SIG-M5 (cell line): ENCODE results near the gene MIB2.
"Not testable (repeated sequence)": the region's sequence is repeated elsewhere in the genome, so short reads cannot be mapped to it uniquely, and the experiment has no call there.

Experiments used
- DNase-seq: peaks from one replicate; lab custom pipeline; 2025; lab: John Stamatoyannopoulos, UW

Gene MIB2

DNA sequence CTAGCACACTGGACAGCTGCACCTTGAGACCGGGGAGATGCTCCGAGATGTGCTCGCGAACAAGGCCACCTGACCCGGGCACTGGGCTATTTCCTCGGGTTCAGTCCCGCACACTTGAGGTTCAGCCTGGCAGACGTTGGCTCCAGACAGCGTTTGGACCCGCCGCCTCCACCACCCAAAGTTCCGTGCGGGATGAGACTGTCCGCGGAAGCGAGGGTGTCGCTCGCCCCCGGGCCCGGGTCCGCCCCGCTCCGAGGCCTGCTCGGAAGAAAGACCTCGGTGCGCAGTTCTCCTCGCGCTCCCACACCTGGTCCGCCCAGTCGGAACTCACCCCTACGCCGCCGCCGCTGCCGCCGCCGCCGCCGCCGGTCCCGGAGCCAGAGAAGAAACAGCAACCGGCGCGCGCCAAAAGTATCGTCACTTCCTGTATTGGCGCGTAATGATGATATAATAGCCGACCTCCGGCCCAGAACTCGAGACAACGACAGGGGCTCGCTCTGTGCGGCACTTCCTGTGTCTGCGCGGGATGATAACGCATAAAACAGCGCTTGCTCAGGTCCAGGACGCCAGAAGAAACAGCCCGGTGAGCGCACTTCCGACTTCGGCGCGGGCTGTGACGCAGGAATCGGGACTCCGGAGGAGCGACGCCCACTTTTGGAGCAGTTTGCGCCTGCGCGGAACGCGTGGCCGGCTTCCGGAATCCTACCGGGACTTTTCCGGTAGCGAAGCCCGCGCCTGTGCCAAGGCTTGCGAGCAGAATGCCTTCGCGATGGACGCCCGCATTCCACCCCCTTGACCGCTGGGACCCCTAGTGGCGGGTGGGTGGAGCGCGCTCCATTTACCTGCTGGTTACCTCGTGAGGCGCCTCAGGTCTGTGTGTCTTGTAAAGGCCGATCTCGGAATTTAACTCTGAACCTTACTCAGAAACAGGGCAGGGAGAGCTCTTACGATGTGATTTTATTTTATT, 43.6 kb downstream of the MIB2 start, which contains the start of gene CDK11B:
Gene CDK11B (minus strand): TSS at position 422 of the 967 bp plus-strand sequence. CDS start 1,519 bp downstream, outside the sequence.
- DNase-seq, result peak; percentile 44

DNA sequence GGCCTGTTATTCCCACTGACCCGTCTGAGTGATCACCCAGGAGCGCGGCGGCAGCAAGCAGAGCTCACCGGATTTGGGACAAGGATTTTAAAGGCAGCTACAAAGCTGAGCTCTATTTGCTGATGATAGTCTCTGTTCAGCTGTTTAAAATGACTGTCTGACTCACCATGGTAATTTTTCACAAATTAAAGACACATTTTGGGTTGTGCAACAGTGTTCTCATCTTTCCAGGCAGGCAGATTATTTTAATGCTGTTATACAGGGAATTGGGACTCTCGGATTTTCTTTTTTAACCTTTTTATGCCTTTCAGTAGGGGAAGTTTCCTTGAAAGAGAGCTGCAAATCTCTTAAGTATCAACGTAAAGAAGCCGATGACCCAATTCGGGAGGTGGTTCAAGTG, 47.1 kb downstream of the MIB2 start:
- DNase-seq, result not testable (repeated sequence)

DNA sequence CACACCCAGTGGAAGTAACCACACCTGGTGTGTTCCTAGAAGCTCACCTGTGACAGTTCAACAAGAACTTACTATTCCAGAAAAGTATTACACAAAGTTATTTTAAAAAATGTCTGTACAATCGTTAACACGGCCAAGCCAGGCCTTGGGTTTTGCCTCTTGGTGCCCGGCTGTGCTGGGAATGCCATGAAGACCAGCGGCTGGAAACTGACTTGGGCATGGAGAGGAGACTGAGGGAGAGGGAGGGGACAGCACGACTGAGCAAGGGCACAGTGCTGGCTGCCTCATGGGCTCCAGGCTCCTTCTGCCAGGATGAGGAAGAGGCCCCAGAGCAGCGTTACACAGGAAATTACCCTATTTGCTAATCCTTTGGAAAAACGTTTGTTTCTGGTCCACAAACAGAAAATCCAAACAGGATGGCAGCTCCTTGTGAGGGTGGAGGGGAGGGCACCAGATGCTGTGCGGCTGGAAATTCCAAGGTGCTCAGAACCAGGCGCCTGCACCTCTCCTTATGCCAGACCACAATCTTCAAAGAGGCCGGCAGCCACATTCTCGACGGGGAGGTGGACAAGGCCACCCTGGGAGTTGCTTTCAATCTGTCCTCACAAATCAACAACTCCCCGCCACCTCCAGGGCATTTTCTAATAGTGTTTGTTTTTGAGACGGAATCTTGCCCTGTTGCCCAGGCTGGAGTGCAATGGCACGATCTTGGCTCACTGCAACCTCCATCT, 47.7 kb downstream of the MIB2 start:
- not testable (repeated sequence) for DNase-seq

DNA sequence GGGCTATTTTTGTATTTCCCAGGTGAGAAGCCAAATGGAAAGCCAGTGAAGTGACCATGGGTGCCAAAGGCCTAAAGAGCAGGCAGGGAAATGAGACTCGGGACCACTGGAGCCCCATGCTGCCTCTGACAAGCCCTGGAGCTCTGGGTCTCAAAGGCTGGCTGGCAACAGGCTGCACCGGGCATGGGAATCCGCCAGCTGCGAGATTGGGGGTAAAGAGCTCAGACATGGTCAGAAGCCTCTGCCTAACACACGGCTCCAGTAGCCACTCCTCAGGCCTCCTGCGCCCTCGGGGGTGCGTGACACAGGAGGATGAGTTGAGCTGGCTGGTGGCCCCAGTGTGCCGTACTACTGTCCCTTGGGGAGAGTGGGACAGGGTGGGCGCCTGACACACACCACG, 49.0 kb downstream of the MIB2 start:
- not testable (repeated sequence) for DNase-seq

DNA sequence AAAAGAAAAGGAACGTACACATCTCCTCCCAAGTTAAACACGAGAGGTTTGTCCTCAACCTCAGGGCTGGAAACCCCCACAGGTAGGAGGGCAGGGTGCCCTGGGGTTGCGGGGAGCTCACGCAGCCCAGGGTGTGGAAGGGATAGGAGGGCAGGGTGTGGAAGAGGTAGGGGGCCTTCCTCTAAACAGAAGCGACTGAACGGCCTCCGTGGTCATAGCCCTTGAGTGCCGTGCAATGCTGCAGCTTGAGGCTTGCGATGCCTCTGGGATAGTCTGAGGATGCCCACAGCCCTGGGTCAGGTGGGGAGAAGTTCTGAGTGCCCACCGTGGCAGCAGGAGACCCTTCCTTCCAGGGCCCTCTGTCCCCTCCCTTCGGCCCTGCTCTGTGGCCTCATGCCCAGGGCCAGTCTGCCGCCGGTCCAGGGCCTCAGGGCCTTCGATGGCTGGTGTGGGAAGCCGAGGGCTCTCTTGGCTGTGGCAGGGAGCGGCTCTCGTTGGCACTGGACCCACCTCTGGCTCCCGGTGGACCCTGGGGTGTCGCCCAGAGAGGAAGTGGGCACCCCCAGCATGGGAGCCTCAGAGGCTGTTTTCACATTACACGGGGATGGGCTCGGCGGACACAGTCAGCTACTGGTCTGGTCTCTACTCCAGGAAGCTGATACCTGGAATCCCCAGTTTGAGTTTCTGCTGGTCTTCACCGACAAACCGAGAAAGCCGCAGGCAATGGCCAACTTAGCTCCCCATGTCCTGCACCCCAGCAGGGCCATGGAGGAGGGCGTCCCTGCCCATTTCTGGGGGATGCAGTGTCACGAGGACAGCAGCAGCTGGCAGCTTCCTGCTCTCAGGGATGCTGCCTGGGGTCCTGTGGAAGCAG, 49.9 kb downstream of the MIB2 start:
- no peak for DNase-seq

DNA sequence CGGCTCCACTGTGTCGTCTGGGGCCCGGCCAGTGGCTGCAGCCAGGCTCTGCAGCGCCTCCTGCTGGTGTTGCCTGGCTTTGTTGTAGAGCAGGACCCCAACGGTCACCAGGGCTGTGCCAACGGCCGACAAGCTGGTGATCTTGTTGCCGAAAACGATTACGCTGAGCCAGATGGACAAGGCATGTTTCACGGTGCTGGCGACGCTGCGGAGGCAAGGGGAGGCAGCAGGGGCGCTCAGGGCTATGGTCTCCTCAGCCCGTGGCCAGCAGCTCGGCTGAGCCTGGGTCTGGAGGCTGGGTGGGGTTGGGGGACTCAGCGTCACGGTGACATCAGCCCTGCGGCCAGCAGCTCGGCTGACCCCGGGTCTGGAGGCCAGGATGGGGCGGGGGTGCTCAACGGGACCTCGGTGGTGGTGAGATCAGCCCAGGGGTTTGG, 50.5 kb downstream of the MIB2 start:
- no peak for DNase-seq

DNA sequence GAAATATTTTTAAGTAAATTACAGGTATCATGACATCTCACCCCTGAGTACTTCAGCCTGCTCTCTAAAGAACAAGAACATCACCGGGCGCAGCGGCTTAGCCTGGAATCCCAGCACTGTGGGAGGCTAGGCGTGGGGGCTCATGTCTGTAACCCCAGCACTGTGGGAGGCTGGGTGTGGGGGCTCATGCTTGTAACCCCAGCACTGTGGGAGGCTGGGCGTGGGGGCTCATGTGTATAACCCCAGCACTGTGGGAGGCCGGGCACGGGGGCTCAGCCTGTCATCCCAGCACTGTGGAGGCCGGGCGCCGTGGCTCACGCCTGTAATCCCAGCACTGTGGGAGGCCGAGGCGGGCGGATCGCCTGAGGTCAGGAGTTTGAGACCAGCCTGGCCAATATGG, 51.2 kb downstream of the MIB2 start:
- DNase-seq, result no peak

DNA sequence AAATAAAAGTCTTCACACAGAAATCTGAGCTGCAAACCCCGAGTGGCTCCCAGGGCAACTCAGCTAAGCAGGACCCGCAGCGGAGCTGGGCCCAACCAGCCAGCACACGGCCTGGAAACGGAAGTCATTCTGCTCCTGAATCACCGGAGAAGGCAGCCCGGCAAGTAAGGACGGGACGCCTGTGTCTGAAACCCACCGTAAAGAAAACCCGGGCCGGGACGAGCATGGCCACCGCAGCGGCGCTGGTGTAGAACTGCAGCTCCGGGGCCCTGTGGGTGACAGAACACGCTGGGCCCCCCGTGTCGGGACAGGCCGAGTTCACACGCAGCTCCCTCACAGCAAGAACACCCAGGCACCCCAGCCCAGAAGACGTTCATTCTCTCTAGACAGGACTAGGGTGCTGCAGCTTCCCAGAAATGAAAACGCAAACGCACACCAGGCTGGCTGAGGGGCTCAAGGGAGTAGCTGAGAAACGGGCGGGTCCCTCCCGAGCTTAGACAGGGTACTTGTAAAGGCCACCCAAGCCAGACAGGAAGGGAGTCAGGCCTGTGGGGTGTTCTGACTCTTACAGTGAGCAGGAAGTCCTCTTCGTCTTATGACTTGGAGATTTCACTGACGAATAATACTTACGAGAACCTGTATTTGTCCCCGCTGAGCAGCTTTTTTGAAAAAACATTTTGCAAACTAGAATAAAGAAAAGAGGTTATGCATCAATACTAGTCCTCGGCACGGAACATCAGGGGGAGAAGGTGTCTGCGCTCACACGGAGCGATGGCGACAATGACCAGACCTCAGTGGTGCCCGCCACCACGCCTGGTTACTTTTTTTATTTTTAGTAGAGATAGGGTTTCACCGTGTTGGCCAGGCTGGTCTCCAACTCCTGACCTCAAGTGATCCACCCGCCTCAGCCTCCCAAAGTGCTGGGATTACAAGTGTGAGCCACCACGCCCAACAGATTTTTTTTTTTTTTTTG, 54.5 kb downstream of the MIB2 start:
- DNase-seq, result no peak

DNA sequence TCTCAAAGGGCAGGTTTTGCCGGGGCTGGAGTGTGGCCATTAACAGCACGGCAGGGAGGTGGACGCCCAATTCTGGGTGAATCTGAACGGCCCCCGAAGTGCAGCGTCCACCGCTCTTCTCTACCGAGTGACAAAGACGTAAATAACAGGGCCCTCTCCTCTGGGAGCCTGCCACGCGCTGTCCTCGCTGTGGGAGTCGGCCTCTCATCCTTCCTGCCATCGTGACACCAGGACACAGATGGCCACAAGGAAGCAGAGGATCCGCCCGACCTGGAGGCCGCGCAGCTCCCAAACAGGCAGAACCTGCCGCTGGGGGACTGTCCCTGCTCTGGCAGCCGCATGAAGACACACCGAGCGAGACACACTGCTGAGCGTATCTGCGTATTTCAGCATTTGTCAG, 55.6 kb downstream of the MIB2 start:
- DNase-seq, result no peak

DNA sequence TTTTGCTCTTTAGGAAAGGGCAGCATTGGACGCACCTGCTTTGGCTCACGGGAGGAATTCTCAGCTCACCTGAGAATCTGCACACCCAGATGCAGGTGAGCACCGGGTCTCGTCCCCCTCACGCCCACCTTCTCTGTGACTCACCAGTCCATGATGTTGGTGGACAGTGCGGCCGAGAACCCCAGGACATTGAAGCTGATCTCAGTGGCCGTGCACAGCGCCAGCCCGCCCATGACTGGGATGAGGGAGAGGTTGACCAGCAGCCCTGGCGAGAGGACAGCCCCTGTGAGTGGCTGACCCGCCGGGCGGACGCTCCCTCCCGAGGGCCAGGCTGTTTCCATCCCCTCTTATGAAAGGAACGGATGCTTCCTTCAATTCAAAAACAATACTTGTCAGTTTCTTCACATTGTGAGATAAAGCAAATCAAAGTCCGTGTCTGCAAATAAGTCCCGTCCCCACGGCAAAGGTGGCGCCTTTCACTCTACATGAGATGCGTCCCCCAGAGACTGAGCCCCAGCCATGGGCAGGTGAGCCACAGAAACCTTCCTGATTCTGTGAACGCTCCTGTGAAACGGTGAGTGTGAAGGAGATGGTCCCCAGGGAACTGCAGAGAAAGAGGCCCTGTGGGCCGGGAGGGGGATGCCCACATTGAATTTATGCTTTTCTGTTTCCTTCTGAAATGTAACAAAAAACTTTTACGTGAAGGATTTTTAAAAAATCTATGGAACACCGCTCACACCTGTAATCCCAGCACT, 56.2 kb downstream of the MIB2 start:
- DNase-seq, result no peak

DNA sequence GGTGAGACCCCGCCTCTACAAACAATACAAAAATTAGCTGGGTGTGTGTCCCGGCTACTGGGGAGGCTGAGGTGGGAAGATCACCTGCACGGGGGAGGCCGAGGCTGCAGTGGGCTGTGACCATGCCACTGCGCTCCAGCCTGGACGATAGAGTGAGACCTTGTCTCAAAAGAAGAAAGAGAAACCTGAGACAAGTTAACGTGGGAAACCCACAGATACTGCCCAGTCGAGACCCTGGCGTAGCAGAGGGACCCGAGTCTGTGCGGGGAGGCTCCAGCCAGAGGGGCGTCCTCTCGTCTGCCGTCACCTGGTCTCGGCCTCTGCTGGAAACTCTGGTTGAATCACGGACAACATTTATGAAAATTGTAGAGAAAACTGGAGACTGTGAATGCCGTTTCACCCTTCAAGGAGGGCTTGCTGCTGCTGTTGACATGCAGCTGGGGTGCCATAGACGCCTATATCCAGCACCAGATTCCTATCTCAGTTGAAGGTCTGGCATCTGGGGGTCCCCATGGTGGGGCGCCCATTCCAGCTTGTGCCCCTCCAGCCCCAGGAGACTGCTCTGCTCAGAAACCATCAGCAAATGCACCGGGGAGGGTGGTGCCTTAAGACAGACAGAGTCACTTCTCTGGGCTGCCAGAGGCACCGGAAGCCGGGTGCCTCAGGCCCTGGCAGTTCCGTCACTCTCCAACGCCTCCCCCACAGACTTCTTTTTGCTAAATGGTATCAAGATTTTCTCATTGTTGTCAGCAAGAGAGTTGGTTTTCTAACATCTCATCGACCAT, 57.1 kb downstream of the MIB2 start:
- DNase-seq, result no peak

DNA sequence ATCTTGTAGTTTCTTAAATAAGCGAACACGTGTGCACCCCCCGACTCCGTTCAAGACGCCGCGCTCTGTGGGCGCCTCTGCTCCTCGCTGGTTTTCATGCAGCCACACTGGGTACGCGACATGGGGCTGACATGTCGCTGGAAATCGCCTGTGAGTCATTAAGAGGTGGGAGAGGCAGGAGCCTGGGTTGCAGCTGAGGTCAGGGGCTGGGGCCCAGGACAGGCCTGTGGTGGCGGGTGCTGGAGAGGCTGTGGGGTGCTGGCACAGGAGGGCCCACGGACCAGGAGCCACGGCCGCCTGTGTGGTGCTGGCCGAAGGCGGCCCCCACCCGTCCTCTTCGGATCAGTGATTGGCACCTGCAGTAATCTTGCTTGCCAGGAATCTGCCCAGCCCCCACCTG, 59.5 kb downstream of the MIB2 start:
- not testable (repeated sequence) for DNase-seq

DNA sequence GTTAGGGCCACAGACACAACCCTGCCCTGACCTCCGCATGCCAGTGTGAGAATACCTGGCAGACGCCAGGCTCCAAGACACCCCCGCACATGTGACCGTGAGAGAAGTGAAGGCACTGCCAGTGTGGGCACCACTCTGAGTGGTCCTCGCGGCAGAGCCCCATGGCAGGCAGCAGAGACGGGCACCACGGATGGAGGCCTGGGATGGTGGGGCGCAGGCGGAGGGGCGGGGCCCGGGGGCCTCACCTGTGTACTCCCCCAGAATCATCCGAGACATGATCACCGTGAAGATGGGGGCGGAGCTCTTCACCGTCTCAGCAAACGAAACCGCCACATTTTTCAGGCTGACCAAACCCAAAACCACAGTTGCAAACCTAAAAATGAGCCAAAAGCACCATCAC, 59.9 kb downstream of the MIB2 start:
- DNase-seq, result not testable (repeated sequence)

DNA sequence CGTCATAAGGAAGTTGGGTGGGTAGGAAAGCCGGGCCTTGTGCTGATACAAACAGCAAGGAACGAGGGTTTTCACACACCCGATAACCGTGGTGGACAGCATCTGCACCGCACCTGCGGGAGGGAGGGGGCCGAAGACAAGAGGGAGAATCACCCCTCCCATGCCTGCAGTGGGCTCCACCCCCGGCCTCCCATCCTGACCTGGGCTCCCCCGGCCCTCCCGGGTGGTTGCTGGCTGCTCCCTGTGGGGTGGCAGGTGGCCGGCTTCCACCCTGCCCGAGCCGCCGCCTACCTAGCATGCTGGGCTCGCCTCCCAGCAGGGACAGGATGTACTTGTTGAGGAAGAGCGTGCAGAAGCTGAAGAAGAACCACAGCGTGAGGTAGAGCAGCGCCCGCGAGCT, 60.8 kb downstream of the MIB2 start:
- not testable (repeated sequence) for DNase-seq

DNA sequence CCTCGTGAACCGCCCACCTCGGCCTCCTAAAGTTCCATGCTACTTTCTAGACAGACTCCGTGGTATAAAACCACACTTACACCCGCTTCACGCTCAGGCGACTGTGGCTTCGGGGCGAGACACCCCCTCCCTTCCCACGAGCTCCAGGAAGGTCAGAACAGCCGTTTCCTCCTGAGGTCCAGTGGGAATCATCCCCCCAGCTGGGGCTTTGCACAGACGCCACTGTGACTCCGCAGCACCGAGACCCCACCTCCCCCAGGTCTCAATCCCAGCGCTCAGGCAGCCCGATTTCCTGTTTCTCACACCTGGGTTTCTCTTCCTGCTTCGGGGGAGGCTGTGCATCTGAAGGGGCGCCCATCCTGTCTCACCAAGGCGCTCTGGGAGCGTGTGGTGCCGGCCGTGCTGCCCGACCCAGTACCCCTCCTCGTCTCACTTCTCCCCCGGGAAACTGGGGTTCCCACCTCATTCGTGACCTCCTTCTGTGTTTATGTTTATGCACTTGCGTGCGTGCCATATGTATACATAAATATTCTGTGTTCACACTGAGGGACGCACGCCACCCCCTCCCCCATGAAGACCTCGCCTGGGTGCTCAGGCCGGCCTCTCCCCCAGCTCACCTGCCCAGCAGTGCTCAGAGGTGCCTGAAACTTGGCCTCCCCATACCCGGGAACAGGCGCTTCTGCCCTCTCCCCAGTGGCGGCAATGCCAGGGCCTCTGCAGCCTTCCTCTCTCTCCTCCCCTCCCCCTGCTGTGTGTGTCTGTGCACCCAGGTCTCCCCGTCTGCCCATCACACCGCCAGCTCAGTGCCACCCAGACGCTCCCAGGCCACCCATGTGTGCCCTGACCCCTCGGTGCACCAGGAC, 62.6 kb downstream of the MIB2 start:
- DNase-seq, result no peak

DNA sequence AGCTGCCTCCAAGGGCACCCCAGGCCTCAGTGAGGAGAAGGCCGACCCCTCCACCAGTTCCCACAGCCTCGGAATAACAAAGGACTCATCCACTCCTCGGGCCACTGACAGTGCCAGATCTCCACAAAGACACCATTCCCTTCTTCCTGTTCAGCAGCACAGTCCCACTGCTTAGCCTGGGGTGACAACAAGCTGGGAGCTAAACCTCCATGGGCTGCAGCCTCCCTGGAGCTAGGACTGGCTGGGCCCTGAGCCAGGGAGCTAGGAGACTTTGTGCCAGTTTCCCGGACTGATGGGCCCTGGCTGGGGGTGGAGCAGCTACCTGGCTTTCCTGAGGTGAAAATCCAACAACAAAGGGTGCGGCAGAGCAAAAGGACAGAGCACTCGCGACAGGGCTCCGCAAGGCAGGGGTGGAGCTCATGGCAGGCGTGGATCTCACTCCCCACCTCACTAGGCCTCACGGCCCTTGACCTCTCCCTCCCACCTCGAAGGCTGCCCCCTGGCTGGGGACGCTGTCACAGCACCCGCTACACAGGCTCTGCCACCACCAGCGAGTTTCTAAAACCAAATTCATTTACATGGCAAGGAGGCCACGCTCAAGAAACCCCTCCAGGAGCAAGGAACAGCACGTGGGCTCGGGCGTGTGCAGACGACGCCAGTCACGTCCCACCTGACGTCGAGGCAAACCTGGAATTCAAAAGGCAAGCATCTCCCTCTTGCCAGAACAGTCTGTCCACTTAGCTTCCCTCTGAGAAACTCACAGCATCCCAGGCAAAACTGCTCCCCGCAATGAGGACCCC, 63.5 kb downstream of the MIB2 start:
- DNase-seq, result no peak
